Chondrocyte (in vitro differentiated cells): ENCODE data around the gene MKI67. TPM values are rescaled to one million over a fixed set of nuclear protein-coding genes. Genes with fewer than 3 reads are reported as not detected.

Experiments
- DNase-seq: peaks from one replicate; pipeline ENCODE4 v3.0.0; 2021; ENCODE audit warnings: mixed read lengths, low spot score
- H3K27ac Mint-ChIP-seq: one replicate; pipeline ENCODE4 v1.8.0; 2021; ENCODE audit warnings: mild to moderate bottlenecking, moderate library complexity, mixed read lengths; ENCODE audit not compliant: unreplicated experiment
- H3K27me3 Mint-ChIP-seq: 2 replicates; pipeline ENCODE4 v1.8.0; 2021; ENCODE audit warnings: low read depth, mixed read lengths
- H3K36me3 Mint-ChIP-seq: 2 replicates; pipeline ENCODE4 v1.8.0; 2021; ENCODE audit warnings: low read depth, mixed read lengths
- H3K4me1 Mint-ChIP-seq: 2 replicates; pipeline ENCODE4 v1.8.0; 2021; ENCODE audit warnings: low read depth, mild to moderate bottlenecking, mixed read lengths
- H3K4me3 Mint-ChIP-seq: one replicate; pipeline ENCODE4 v1.8.0; 2021; ENCODE audit warnings: mild to moderate bottlenecking, moderate library complexity, mixed read lengths; ENCODE audit not compliant: unreplicated experiment
- H3K9me3 Mint-ChIP-seq: 2 replicates; pipeline ENCODE4 v1.8.0; 2021; ENCODE audit warnings: low read depth, mixed read lengths
- CTCF ChIP-seq: fragments of 200-600 bp; sonication (generic); IDR thresholded peaks from 2 replicates; pipeline ENCODE4 v1.5.0; 2021; ENCODE audit warnings: antibody characterized with exemption, mild to moderate bottlenecking, moderate library complexity
- total RNA-seq: library from RNA; stranded (reverse); gene quantifications from 3 replicates; pipeline ENCODE4 v1.2.1, GENCODE V29; 2021

MKI67 gene
- total RNA-seq, 1 donor from 2014 or later: 17.1 TPM

- no peak for TF ChIP-seq CTCF
- Mint-ChIP-seq H3K4me3 (no peak overlapping the region), H3K27me3 (no peaks in the 10 kb centered on the region), H3K9me3 (no peaks in the 10 kb centered on the region), H3K27ac (no peak overlapping the region), H3K4me1 (peaks cover 25% of the 10 kb centered on the region), H3K36me3 (no peaks in the 10 kb centered on the region)
- DNase-seq: no peak
These were observed 79.3 kb downstream of the MKI67 start for GRCh38 chr10:128046953-128047290.

Other genes starting within 250 kb of the MKI67 start
- not detected in 3 replicates for gene CLRN3, start 233.5 kb downstream of the MKI67 start, total RNA-seq
- gene PTPRE, start 219.3 kb downstream of the MKI67 start, total RNA-seq: 3.1 to 6.2 TPM (median 5.7 TPM) in 3 replicates